Activated CD4-positive, alpha-beta T cell treated with anti-CD3 and anti-CD28 coated beads, Interleukin-2, amount 10 ng/mL, durations not matched to agents 24 days and 14 days (primary cell): Measurements from ENCODE around the gene YLPM1. TPM values are rescaled to one million over a fixed set of nuclear protein-coding genes. Genes with fewer than 3 reads are reported as not detected.

Source experiments
- DNase-seq: peaks from one replicate; pipeline ENCODE4 v3.0.0; 2022
- H3K27ac Mint-ChIP-seq: one replicate; pipeline ENCODE4 v1.8.0; 2022; ENCODE audit warnings: mild to moderate bottlenecking, mixed read lengths
- H3K27me3 Mint-ChIP-seq: one replicate; pipeline ENCODE4 v1.8.0; 2022; ENCODE audit warnings: mixed read lengths
- H3K36me3 Mint-ChIP-seq: one replicate; pipeline ENCODE4 v1.8.0; 2022; ENCODE audit warnings: low read depth, mild to moderate bottlenecking, mixed read lengths
- H3K4me1 Mint-ChIP-seq: one replicate; pipeline ENCODE4 v1.8.0; 2021; ENCODE audit warnings: mixed read lengths
- H3K4me3 Mint-ChIP-seq: one replicate; pipeline ENCODE4 v1.8.0; 2022; ENCODE audit warnings: mild to moderate bottlenecking, moderate library complexity, mixed read lengths
- H3K9me3 Mint-ChIP-seq: one replicate; pipeline ENCODE4 v1.8.0; 2021; ENCODE audit warnings: mixed read lengths
- intact Hi-C: fragments of 100-400 bp; cut with micrococcal nuclease; formaldehyde crosslinking; loops from one replicate; pipeline ENCODE4 v1.15.1; 2023
- total RNA-seq: library from RNA; stranded (reverse); gene quantifications from 2 replicates; pipeline ENCODE4 v1.2.3, GENCODE V29; 2022

The YLPM1 gene
- total RNA-seq, 1 donor from 2014 or later: 66.7 TPM

GRCh38 chr14:74838166-74838565, 75.0 kb downstream of the YLPM1 start:
- intact Hi-C loops: loop anchor here (2.0 to 5.0 kb wide), 2 partner anchors 73 to 126 kb away; partner anchors contain the start of genes AREL1 and FCF1
- peak overlapping the region; percentile 74 for H3K4me3 Mint-ChIP-seq
- peaks cover 37% of the 10 kb centered on the region for H3K36me3 Mint-ChIP-seq
- DNase-seq: no peak
- peaks cover 61% of the 10 kb centered on the region for H3K4me1 Mint-ChIP-seq
- no peaks in the 10 kb centered on the region for H3K27me3 Mint-ChIP-seq
- no peaks in the 10 kb centered on the region for H3K9me3 Mint-ChIP-seq
- H3K27ac Mint-ChIP-seq: peak overlapping the region; percentile 89

GRCh38 chr14:74840603-74841030, 77.5 kb downstream of the YLPM1 start:
- H3K27me3 Mint-ChIP-seq: no peaks in the 10 kb centered on the region
- peak overlapping the region; percentile 51 for H3K4me3 Mint-ChIP-seq
- peak overlapping the region; percentile 58 for H3K27ac Mint-ChIP-seq
- intact Hi-C loops: no loop called here
- peaks cover 52% of the 10 kb centered on the region for H3K4me1 Mint-ChIP-seq
- peaks cover 28% of the 10 kb centered on the region for H3K36me3 Mint-ChIP-seq
- DNase-seq: peak; percentile 60
- H3K9me3 Mint-ChIP-seq: no peaks in the 10 kb centered on the region

- Mint-ChIP-seq H3K4me3 (peak overlapping the region; percentile 51), H3K9me3 (no peaks in the 10 kb centered on the region), H3K36me3 (peaks cover 23% of the 10 kb centered on the region), H3K27me3 (no peaks in the 10 kb centered on the region), H3K4me1 (peaks cover 44% of the 10 kb centered on the region), H3K27ac (peak overlapping the region; percentile 58)
- intact Hi-C loops: no loop called here
- peak; percentile 80 for DNase-seq
Measured at GRCh38 chr14:74841230-74842207, 78.4 kb downstream of the YLPM1 start.

GRCh38 chr14:74843653-74844052, 80.5 kb downstream of the YLPM1 start:
- DNase-seq: no peak
- Mint-ChIP-seq H3K4me3 (no peak overlapping the region), H3K4me1 (peaks cover 27% of the 10 kb centered on the region), H3K27ac (no peak overlapping the region), H3K27me3 (no peaks in the 10 kb centered on the region), H3K36me3 (peaks cover 17% of the 10 kb centered on the region), H3K9me3 (no peaks in the 10 kb centered on the region)
- intact Hi-C loops: no loop called here

GRCh38 chr14:74846168-74846567, 83.1 kb downstream of the YLPM1 start:
- H3K36me3 Mint-ChIP-seq: peaks cover 4% of the 10 kb centered on the region
- H3K4me1 Mint-ChIP-seq: peaks cover 11% of the 10 kb centered on the region
- DNase-seq: no peak
- H3K4me3 Mint-ChIP-seq: no peak overlapping the region
- H3K27ac Mint-ChIP-seq: no peak overlapping the region
- intact Hi-C loops: no loop called here
- no peaks in the 10 kb centered on the region for H3K27me3 Mint-ChIP-seq
- no peaks in the 10 kb centered on the region for H3K9me3 Mint-ChIP-seq

GRCh38 chr14:74846968-74847665, 84.0 kb downstream of the YLPM1 start:
- intact Hi-C loops: no loop called here
- Mint-ChIP-seq H3K9me3 (no peaks in the 10 kb centered on the region), H3K4me1 (peaks cover 2% of the 10 kb centered on the region), H3K4me3 (no peak overlapping the region), H3K27ac (no peak overlapping the region), H3K36me3 (peaks cover 2% of the 10 kb centered on the region), H3K27me3 (no peaks in the 10 kb centered on the region)
- no peak for DNase-seq

GRCh38 chr14:74848768-74849167, 85.7 kb downstream of the YLPM1 start:
- peaks cover 10% of the 10 kb centered on the region for H3K4me1 Mint-ChIP-seq
- H3K27me3 Mint-ChIP-seq: no peaks in the 10 kb centered on the region

GRCh38 chr14:74852922-74853530, 89.9 kb downstream of the YLPM1 start:
- intact Hi-C loops: no loop called here
- Mint-ChIP-seq H3K27ac (no peak overlapping the region), H3K36me3 (no peaks in the 10 kb centered on the region), H3K4me1 (peaks cover 10% of the 10 kb centered on the region), H3K9me3 (no peaks in the 10 kb centered on the region), H3K4me3 (no peak overlapping the region), H3K27me3 (no peaks in the 10 kb centered on the region)
- no peak for DNase-seq

More at GRCh38 chr14:74848768-74849167, 85.7 kb downstream of the YLPM1 start:
- Mint-ChIP-seq H3K27ac (no peak overlapping the region), H3K4me3 (no peak overlapping the region), H3K9me3 (no peaks in the 10 kb centered on the region), H3K36me3 (no peaks in the 10 kb centered on the region)
- intact Hi-C loops: no loop called here
- no peak for DNase-seq

- intact Hi-C loops: no loop called here
- no peaks in the 10 kb centered on the region for H3K9me3 Mint-ChIP-seq
- H3K4me1 Mint-ChIP-seq: peaks cover 10% of the 10 kb centered on the region
- no peak overlapping the region for H3K4me3 Mint-ChIP-seq
- H3K27ac Mint-ChIP-seq: no peak overlapping the region
- no peaks in the 10 kb centered on the region for H3K27me3 Mint-ChIP-seq
- DNase-seq: no peak
- no peaks in the 10 kb centered on the region for H3K36me3 Mint-ChIP-seq
Measured at GRCh38 chr14:74853581-74853980, 90.5 kb downstream of the YLPM1 start.

- DNase-seq: no peak
- Mint-ChIP-seq H3K9me3 (no peaks in the 10 kb centered on the region), H3K27ac (no peak overlapping the region), H3K4me3 (no peak overlapping the region), H3K36me3 (no peaks in the 10 kb centered on the region), H3K4me1 (peaks cover 10% of the 10 kb centered on the region), H3K27me3 (no peaks in the 10 kb centered on the region)
- intact Hi-C loops: no loop called here
Measured at GRCh38 chr14:74855021-74855420, 91.9 kb downstream of the YLPM1 start.

GRCh38 chr14:74855945-74856344, 92.8 kb downstream of the YLPM1 start:
- intact Hi-C loops: no loop called here
- H3K4me1 Mint-ChIP-seq: peaks cover 13% of the 10 kb centered on the region
- DNase-seq: no peak

GRCh38 chr14:74856366-74856765, 93.2 kb downstream of the YLPM1 start:
- Mint-ChIP-seq H3K36me3 (no peaks in the 10 kb centered on the region), H3K27me3 (no peaks in the 10 kb centered on the region), H3K27ac (no peak overlapping the region), H3K9me3 (no peaks in the 10 kb centered on the region), H3K4me1 (peaks cover 14% of the 10 kb centered on the region), H3K4me3 (no peak overlapping the region)
- no peak for DNase-seq
- intact Hi-C loops: no loop called here

More at GRCh38 chr14:74855945-74856344, 92.8 kb downstream of the YLPM1 start:
- H3K27me3 Mint-ChIP-seq: no peaks in the 10 kb centered on the region
- H3K27ac Mint-ChIP-seq: no peak overlapping the region
- H3K4me3 Mint-ChIP-seq: no peak overlapping the region
- H3K36me3 Mint-ChIP-seq: no peaks in the 10 kb centered on the region
- H3K9me3 Mint-ChIP-seq: no peaks in the 10 kb centered on the region

- H3K4me1 Mint-ChIP-seq: peaks cover 8% of the 10 kb centered on the region
- H3K9me3 Mint-ChIP-seq: no peaks in the 10 kb centered on the region
- H3K4me3 Mint-ChIP-seq: no peak overlapping the region
- intact Hi-C loops: no loop called here
- no peaks in the 10 kb centered on the region for H3K36me3 Mint-ChIP-seq
- H3K27me3 Mint-ChIP-seq: no peaks in the 10 kb centered on the region
- H3K27ac Mint-ChIP-seq: no peak overlapping the region
- DNase-seq: no peak
Measured at GRCh38 chr14:74858022-74858421, 94.9 kb downstream of the YLPM1 start.
